ENCODE data around the gene RPS6KA2. TPM values are rescaled to one million over a fixed set of nuclear protein-coding genes. Genes with fewer than 3 reads are reported as not detected.

Gene RPS6KA2
- total RNA-seq, 1 experiment from 2014 or later: 12.3 TPM

DNA sequence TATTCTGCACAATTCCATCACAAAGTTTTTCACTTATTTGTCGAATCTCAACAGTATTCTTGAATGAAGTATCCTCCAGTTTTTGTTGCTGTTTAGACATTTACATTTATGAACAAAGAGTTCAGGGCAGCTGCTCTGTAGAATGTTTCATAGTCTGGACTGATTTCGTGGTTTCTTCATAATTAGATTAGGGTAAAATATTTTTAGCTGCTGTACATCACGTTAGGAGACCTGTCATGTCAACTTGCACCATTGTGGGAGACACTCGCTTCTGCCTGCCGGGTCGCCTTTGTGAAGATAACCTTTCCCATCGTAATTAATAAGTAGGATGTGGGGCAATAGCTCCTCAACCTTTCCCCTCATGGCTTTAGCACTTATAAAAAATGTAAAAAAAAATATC is 27.5 kb upstream of the RPS6KA2 start:
- Mint-ChIP-seq H3K9me3 (no peaks in the 10 kb centered on the region), H3K4me3 (no peak overlapping the region), H3K27me3 (ENCODE audit: low read depth) (peaks cover 8% of the 10 kb centered on the region), H3K4me1 (peaks cover 13 to 23% of the 10 kb centered on the region in 2 experiments), H3K36me3 (ENCODE audit: insufficient read depth in 1 of 3, low read depth in 3 of 3) (no peaks in the 10 kb centered on the region), H3K27ac (no peak overlapping the region)
- Histone ChIP-seq H3K9ac (ENCODE audit: extremely low read depth, insufficient read length, low read length) (no peak overlapping the region), H3K9me3 (ENCODE audit: control insufficient read depth, low read depth, low read length) (no peaks in the 10 kb centered on the region), H2BK15ac (ENCODE audit: low read depth, low read length) (no peak overlapping the region), H3K23me2 (ENCODE audit: insufficient read length, low read depth, low read length, poor library complexity, severe bottlenecking) (no peaks in the 10 kb centered on the region), H2BK120ac (ENCODE audit: low read depth, low read length, poor library complexity, severe bottlenecking) (no peak overlapping the region), H2BK12ac (ENCODE audit: insufficient read length, low read depth, low read length) (no peak overlapping the region), H4K91ac (ENCODE audit: insufficient read length, low read depth, low read length) (no peak overlapping the region), H2AFZ (ENCODE audit: low read length) (no peak overlapping the region), H2BK5ac (ENCODE audit: insufficient read length, low read length) (no peak overlapping the region), H4K8ac (replicated peaks; ENCODE audit: insufficient read length, low read depth, low read length) (no peak overlapping the region), H3K4me2 (ENCODE audit: insufficient read depth, insufficient read length, low read length) (no peak overlapping the region), H2AK5ac (ENCODE audit: insufficient read length, low read length) (no peak overlapping the region), H4K5ac (ENCODE audit: insufficient read length, low read depth, low read length) (no peak overlapping the region), H3K23ac (ENCODE audit: insufficient read length, low read depth, low read length) (no peak overlapping the region), H3K4me1 (ENCODE audit: insufficient read depth, low read length) (peaks cover 6% of the 10 kb centered on the region; the same call in 1 of the 2 replicates), H3K27me3 (ENCODE audit: insufficient read depth, low read length) (peaks cover 3% of the 10 kb centered on the region; the same call in 1 of the 2 replicates), H3K27ac (ENCODE audit: insufficient read length, low read depth, low read length) (no peak overlapping the region), H3K4ac (ENCODE audit: low read depth, low read length) (no peak overlapping the region), H3K14ac (ENCODE audit: insufficient read depth, low read length) (no peak overlapping the region), H4K20me1 (ENCODE audit: control insufficient read depth, insufficient read depth, insufficient read length) (no peaks in the 10 kb centered on the region), H3K56ac (ENCODE audit: insufficient read length, low read depth, low read length) (no peak overlapping the region), H2BK20ac (ENCODE audit: low read depth, low read length, poor library complexity, severe bottlenecking) (no peak overlapping the region), H3T11ph (ENCODE audit: low read length) (no peak overlapping the region), H3K79me1 (ENCODE audit: insufficient read depth, low read depth, low read length, poor library complexity, severe bottlenecking) (no peaks in the 10 kb centered on the region), H3K18ac (ENCODE audit: insufficient read length, low read depth, low read length) (no peak overlapping the region), H3K79me2 (ENCODE audit: insufficient read depth, low read length) (no peaks in the 10 kb centered on the region)
- no peak for DNase-seq
- TF ChIP-seq, protein P1, sequence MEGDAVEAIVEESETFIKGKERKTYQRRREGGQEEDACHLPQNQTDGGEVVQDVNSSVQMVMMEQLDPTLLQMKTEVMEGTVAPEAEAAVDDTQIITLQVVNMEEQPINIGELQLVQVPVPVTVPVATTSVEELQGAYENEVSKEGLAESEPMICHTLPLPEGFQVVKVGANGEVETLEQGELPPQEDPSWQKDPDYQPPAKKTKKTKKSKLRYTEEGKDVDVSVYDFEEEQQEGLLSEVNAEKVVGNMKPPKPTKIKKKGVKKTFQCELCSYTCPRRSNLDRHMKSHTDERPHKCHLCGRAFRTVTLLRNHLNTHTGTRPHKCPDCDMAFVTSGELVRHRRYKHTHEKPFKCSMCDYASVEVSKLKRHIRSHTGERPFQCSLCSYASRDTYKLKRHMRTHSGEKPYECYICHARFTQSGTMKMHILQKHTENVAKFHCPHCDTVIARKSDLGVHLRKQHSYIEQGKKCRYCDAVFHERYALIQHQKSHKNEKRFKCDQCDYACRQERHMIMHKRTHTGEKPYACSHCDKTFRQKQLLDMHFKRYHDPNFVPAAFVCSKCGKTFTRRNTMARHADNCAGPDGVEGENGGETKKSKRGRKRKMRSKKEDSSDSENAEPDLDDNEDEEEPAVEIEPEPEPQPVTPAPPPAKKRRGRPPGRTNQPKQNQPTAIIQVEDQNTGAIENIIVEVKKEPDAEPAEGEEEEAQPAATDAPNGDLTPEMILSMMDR (conservative IDR thresholded peaks at IDR 0.05): no peak
- no CpG with 5 or more reads among the region's 7 CpGs for WGBS (ENCODE audit: extremely low coverage, insufficient read length, low lambda C conversion rate)
